A673 (cell line): Measurements from ENCODE around the gene C1QTNF9. TPM values are rescaled to one million over a fixed set of nuclear protein-coding genes. Genes with fewer than 3 reads are reported as not detected.
"Not testable (repeated sequence)": the region's sequence is repeated elsewhere in the genome, so short reads cannot be mapped to it uniquely, and the experiment has no call there.

Experiments used
- BruUV-seq: library from RNA; stranded (reverse); fragments of 400-500 nt; replicated peaks from 2 replicates; lab custom pipeline; 2021; lab: Mats Ljungman, UMichigan
- CTCF ChIA-PET: fragments of 300-600 bp; sonication (Branson Sonifier 250); formaldehyde crosslinking; loops from one replicate; lab custom pipeline; 2022; ENCODE audit warnings: antibody characterized with exemption; lab: Charles Lee
- POLR2A ChIA-PET: fragments of 300-600 bp; sonication (Branson Sonifier 250); formaldehyde crosslinking; loops from one replicate; lab custom pipeline; 2022; ENCODE audit warnings: antibody characterized with exemption; ENCODE audit not compliant: low non-redundant PET; lab: Charles Lee
- DNase-seq: peaks from one replicate; pipeline ENCODE4 v3.0.0-alpha.2; 2015; ENCODE audit warnings: low spot score
- H3K27ac ChIP-seq: fragments of 200-600 bp; sonication (generic); 2 replicates; pipeline ENCODE4 v1.5.1; 2016; ENCODE audit warnings: mixed run types, low read depth, mild to moderate bottlenecking, mixed read lengths, antibody characterized with exemption, low read length; ENCODE audit not compliant: poor library complexity, severe bottlenecking
- H3K27me3 ChIP-seq: fragments of 200-600 bp; sonication (generic); replicated peaks from 2 replicates; pipeline ENCODE4 v1.6.1; 2017; ENCODE audit warnings: mixed run types, low read depth, mild to moderate bottlenecking, mixed read lengths, antibody characterized with exemption, low read length; ENCODE audit not compliant: insufficient read depth, poor library complexity
- H3K36me3 ChIP-seq: fragments of 200-600 bp; sonication (generic); 2 replicates; pipeline ENCODE4 v1.6.1; 2016; ENCODE audit warnings: mixed run types, mild to moderate bottlenecking, mixed read lengths, antibody characterized with exemption, low read length; ENCODE audit not compliant: insufficient read depth, poor library complexity, severe bottlenecking
- H3K4me1 ChIP-seq: fragments of 200-600 bp; sonication (generic); 2 replicates; pipeline ENCODE4 v1.6.1; 2017; ENCODE audit warnings: mixed run types, mild to moderate bottlenecking, mixed read lengths, antibody characterized with exemption, low read length; ENCODE audit not compliant: insufficient read depth, poor library complexity, severe bottlenecking
- H3K4me3 ChIP-seq: fragments of 200-600 bp; sonication (generic); 2 replicates; pipeline ENCODE4 v1.5.1; 2016; ENCODE audit warnings: low read depth, mixed run types, mild to moderate bottlenecking, mixed read lengths, low read length; ENCODE audit not compliant: poor library complexity, severe bottlenecking
- H3K9me3 ChIP-seq: fragments of 200-600 bp; sonication (generic); 2 replicates; pipeline ENCODE4 v1.6.1; 2016; ENCODE audit warnings: mixed run types, low read depth, mild to moderate bottlenecking, mixed read lengths, antibody characterized with exemption, low read length; ENCODE audit not compliant: poor library complexity, severe bottlenecking
- EZH2 ChIP-seq: fragments of 200-600 bp; sonication (generic); IDR thresholded peaks from 2 replicates; pipeline ENCODE4 v1.6.1; 2017; ENCODE audit warnings: borderline replicate concordance, low read depth, mild to moderate bottlenecking, mixed read lengths, antibody characterized with exemption, low read length; ENCODE audit not compliant: poor library complexity, severe bottlenecking
- intact Hi-C: fragments of 100-400 bp; cut with micrococcal nuclease; formaldehyde crosslinking; loops from one replicate; pipeline ENCODE4 v1.10.0; 2022; ENCODE audit not compliant: unreplicated experiment
- total RNA-seq: library from RNA; stranded (reverse); gene quantifications from 2 replicates; pipeline ENCODE4 v1.2.3, GENCODE V29; 2021
- TF ChIP-seq, protein P1 (sequence below): fragments of 300-800, 200-600 bp; sonication (generic); conservative IDR thresholded peaks from 2 replicates; pipeline ENCODE4 v1.5.1; 2017; ENCODE audit warnings: low read depth, mild to moderate bottlenecking, antibody characterized with exemption, low read length, moderate library complexity, mixed read lengths

Gene C1QTNF9
- total RNA-seq, 1 experiment from 2014 or later = 0.34 TPM

DNA sequence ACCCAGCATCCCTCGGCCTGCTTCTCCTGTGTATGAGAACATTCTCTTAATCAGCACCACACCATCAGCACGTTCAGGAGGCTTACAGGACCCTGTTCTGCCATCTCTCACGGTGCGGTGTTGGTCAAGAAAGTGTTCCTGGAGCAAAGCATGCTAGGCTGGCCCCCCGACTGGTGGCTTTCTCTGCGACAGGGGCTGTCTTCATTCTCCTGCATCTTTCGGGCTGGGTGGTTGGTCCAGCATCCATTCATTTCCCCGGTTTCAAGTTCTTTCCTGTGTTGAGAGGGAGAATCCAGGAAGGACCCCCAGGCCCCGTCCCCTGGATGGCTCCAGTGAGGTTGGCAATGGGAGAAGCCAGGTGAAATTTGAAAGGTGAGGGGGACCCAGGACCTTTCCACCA lies 55.8 kb downstream of the C1QTNF9 start:
- CTCF ChIA-PET = no interaction called here
- H3K4me1 ChIP-seq = no peaks in the 10 kb centered on the region
- BruUV-seq = no TSS peak
- no peak for DNase-seq
- no peaks in the 10 kb centered on the region for H3K27me3 ChIP-seq
- TF ChIP-seq, protein P1, sequence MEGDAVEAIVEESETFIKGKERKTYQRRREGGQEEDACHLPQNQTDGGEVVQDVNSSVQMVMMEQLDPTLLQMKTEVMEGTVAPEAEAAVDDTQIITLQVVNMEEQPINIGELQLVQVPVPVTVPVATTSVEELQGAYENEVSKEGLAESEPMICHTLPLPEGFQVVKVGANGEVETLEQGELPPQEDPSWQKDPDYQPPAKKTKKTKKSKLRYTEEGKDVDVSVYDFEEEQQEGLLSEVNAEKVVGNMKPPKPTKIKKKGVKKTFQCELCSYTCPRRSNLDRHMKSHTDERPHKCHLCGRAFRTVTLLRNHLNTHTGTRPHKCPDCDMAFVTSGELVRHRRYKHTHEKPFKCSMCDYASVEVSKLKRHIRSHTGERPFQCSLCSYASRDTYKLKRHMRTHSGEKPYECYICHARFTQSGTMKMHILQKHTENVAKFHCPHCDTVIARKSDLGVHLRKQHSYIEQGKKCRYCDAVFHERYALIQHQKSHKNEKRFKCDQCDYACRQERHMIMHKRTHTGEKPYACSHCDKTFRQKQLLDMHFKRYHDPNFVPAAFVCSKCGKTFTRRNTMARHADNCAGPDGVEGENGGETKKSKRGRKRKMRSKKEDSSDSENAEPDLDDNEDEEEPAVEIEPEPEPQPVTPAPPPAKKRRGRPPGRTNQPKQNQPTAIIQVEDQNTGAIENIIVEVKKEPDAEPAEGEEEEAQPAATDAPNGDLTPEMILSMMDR = no peak
- TF ChIP-seq EZH2 = no peak
- no peak overlapping the region for H3K4me3 ChIP-seq
- intact Hi-C loops = no loop called here
- POLR2A ChIA-PET = no interaction called here
- H3K9me3 ChIP-seq = no peaks in the 10 kb centered on the region
- H3K36me3 ChIP-seq = no peaks in the 10 kb centered on the region
- H3K27ac ChIP-seq = no peak overlapping the region

DNA sequence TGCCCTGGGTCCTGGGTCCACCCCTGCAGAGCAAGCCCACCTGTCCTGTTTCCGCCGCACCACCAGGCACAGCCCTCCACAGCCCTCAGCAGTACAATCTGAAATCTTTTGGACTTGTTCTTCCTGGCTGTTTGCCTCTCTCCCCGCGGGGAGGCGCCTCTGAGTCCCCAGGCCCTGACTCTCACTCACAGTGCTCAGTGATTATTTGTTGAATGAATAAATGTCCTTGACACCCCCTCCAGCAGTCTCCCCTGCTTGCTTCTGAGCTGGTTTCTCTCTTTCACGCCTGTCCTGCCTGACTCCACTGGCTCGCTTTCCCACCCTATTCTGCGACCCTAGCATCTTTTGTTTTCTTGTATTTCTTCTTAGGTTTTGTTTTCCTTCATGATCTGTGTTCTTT lies 56.9 kb downstream of the C1QTNF9 start:
- POLR2A ChIA-PET, BruUV-seq, CTCF ChIA-PET, H3K27me3 ChIP-seq, intact Hi-C loops, H3K9me3 ChIP-seq, H3K27ac ChIP-seq, H3K4me3 ChIP-seq, H3K4me1 ChIP-seq, DNase-seq, H3K36me3 ChIP-seq: not testable (repeated sequence)

DNA sequence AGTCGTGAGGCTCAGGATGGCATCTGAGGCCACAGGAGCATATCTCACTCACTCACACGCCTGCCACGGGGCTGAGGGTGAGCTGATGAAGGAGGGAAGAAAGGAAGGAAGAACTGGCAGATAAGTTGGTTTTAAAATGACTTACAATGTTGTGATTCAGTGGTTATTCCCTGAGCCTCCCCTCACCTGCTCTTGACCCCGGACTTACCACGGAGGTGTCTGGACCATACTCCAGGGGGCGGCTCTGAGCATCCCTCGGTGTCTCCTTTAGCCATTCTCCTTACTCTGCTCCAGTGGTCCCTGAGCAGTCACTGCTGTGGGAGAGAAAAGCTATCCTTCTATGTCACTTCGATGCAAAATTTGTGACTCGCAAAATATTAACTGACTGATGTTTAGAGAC lies 61.9 kb downstream of the C1QTNF9 start:
- POLR2A ChIA-PET, H3K4me1 ChIP-seq, H3K27ac ChIP-seq, H3K36me3 ChIP-seq, H3K4me3 ChIP-seq, intact Hi-C loops, DNase-seq, H3K9me3 ChIP-seq, BruUV-seq, H3K27me3 ChIP-seq, CTCF ChIA-PET: not testable (repeated sequence)

Other genes starting within 250 kb of the C1QTNF9 start
- 55.4 and 58.2 TPM in 2 replicates for gene SPATA13, start 148.9 kb upstream of the C1QTNF9 start, total RNA-seq
- 64.5 and 66.8 TPM in 2 replicates for gene PARP4, start 203.2 kb downstream of the C1QTNF9 start, total RNA-seq